GM18508 (cell line): ENCODE data around the gene LRRC42.
"Not testable (repeated sequence)": the region's sequence is repeated elsewhere in the genome, so short reads cannot be mapped to it uniquely, and the experiment has no call there.

Experiments
- ATAC-seq: cut with Tn5 transposase; IDR thresholded peaks from one replicate; pipeline ENCODE4 v1.9.1; 2021; ENCODE audit warnings: moderate number of reproducible peaks; ENCODE audit not compliant: insufficient read depth, unreplicated experiment

The LRRC42 gene

DNA sequence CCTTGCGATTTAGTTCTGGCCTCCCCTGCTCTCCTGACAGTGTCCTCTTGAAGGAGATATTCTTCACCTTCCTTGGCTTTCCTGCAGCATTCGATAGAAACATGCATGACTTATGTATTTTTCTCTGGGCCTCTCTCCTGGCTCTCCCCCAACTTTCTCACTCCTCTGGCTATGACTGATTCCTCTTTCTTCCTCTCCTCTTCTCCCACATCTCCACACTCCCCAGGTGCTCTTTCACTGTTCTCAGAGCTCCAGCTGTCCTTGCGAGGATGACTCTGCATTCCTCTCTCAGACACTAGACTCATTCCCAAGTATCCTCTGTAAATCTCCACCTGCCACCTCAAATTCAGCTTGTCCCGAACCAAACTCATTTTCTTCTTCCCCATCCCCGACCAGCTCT, 18.0 kb downstream of the LRRC42 start:
- no peak for ATAC-seq

DNA sequence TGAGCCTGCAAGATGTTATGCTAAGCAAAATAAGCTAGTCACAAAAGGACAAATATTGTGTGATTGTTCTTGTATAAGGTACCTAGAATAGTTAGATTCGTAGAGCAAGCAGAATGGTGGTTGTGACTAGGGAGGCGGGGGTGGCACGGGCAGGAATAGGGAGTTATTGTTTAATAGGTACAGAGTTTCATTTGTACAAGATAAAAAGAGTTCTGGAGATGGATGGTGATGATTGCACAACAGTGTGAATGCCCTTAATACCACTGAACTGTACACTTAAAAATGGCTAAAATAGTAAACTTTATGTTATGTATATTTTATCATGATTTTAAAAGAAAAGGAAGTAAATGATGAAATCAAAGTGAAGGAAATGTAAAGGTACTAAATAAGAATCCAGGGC, 20.6 kb downstream of the LRRC42 start:
- no peak for ATAC-seq

DNA sequence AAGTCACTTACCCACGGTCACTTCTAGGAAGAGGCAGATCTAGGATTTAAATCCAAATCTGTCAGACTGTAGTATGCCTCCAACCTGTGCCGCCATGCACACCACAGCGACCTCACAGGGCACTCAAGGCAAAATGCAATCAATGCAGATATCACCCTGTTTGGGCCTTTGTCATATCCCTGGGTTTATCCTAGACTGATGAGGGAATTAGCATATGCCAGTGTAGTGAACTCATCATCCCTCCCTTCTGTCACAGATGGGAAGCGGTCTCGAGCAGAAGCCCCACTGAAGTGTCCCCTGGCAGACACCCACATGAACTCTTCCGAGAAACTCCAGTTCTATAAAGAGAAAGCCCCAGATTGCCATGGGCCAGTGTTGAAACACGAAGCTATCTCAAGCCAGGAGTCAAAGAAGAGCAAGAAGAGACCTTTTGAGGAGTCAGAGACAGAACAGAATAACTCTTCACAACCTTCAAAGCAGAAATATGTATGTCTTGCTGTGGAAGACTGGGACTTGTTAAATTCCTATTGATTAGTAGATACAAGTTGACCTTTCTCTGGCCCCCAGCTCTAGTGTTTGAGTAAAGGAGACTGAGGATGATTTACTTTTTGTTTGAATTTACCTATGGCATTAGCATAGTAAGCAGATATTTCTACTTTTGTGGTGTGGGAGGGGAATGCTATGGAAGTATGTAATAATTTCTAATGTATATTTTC, 21.4 kb downstream of the LRRC42 start:
- ATAC-seq: no peak

DNA sequence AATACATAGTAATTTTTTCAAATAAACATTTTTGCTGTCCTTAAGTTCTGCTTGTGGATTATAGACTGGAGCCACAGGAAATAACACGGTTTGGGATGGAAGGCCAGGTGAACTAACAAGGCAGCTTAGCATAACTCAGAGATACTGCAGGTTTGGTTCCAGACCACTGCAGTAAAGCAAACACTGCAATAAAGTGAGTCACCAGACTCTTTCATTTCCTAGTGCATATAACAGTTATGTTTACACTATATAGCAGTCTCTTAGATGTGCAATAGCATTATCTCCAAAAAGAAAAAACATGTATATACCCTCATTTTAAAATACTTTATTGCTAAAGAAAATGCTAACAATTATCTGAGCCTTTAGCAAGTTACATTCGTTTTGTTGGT, 22.0 kb downstream of the LRRC42 start:
- ATAC-seq: no peak

DNA sequence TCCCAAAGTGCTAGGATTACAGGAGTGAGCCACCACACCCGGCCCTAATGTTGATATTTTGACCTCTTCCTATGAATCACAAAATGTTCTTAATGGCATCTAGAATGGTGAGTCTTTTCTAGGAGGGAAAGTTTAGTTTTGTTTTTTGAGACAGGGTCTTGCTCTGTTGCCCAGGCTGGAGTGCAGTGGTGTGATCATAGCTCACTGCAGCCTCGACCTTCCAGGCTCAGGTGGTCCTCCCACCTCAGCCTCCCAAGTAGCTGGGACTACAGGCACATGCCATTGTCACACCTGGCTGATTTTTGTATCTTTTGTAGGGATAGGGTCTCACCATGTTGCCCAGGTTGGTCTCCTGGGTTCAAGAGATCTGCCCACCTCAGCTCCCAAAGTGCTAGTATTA, 23.2 kb downstream of the LRRC42 start:
- ATAC-seq: not testable (repeated sequence)

DNA sequence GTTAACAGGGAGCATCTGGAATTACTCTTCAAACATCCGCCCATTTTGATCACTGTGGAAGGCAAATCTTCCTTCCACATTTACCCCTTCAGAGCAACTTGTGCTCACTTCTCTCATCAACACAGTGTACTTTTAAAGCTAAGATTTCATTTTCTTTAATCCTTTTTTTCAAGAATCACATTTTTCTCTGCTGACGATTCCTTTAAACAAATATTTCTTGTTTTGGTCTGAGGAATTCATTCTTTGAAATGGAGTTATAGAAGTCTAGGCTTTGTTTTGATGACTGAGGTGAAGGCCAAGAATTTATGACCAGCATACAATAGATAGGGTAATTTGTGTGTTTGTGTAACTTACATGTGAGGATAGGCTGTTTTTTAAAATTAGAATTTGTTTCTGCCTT, 25.6 kb downstream of the LRRC42 start:
- no peak for ATAC-seq

DNA sequence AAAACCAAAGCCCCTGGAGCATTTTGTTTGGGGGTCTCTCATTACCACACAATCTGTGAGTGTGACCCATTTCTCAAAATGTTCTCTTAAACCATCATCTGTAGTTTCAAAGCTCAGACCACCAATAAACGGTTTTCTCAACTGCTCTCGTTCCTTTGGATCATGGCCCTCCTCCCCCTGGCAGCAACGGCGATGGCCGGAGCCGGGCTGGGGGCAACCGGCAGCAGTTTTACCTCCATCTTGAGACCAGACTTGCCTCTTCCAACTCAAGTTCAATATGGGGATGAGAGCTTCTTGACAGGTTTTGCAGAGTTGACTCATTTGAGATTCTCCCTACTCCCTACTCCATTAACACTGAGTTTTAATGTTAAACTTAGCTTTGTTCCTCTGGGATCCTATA, 29.7 kb downstream of the LRRC42 start:
- no peak for ATAC-seq

DNA sequence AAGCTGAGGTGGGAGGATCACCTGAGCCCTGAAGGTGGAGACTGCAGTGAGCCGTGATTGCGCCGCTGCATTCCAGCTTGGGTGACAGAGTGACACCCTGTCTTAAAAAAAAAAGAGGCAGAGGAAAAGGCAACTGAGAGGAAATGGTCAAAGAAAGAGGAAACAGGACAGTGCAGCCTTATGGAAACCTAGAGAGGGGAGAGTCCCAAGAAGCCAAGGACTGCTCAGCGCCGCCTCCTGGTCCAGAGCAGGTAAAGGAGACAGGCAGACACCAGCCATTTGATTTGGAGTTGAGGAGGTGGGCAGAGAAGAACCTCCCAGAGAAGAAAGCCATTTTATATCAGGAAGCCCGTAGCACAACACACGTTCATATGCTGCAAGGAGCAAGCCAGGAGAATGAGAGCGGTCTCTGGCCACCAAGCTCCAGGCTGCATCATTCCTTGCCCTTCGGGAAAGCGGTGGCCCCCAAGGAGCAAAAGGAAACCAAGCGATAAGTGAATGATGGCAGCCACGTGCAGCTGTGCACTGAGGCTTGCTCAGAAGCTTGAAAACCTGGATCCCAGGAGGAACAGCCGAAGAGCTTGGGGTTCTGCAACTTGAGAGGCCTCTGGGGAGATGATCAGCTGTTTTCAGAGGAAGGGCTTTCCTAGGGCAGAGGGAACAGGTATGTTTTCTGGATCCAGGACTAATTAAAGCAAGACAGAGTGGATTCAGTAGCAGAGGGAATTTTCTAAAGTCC, 33.7 kb downstream of the LRRC42 start:
- no peak for ATAC-seq

DNA sequence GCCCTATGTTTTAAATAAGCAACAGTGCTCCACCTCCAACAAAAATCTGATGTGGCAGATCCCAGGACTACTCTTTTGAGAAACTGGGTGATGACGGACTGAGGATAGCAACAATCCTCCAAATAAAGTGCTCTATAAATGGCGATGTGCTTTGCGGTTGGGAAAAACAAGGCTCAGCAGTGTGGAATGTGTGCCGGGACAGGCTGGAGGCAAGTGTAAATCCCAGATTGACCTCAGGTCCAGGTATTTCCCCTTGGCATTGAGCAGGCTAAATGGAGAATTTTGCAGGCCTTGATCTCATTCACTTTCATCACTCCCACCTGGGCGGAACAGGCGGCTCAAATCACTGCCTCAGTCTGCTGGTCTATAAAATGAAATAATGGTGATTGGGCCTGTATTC, 35.1 kb downstream of the LRRC42 start:
- no peak for ATAC-seq

DNA sequence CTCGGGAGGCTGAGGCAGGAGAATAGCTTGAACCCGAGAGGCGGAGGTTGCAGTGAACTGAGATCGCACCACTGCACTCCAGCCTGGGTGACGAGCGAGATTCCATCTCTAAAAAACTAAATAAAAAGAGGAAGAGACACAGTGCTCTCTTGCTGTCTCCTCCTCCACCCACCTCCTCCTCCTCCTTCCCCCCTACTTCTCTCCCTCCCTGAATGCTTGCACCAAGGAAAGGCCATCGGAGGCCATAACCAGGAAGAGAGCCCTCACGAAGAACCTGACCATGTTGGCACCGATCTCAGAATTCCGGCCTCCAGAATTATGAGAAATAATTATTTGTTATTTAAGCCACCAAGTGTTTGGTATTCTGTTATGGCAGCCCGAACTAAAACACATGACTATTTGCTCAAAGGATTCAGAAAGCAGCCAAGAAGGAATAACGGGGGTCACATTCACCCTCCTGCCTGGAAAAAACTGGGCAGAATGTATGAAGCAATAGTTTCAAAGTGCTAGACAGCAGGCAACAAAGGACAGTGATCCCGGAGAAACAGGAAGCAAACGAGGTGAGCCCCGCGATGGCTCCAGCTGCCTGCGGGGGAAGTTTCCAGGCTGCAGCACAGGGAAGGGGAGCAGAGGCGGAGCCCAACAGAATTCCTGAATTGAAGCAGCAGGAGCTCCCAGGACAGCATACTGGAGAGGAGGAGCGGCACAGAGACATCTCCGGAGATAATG, 36.0 kb downstream of the LRRC42 start:
- ATAC-seq: no peak

DNA sequence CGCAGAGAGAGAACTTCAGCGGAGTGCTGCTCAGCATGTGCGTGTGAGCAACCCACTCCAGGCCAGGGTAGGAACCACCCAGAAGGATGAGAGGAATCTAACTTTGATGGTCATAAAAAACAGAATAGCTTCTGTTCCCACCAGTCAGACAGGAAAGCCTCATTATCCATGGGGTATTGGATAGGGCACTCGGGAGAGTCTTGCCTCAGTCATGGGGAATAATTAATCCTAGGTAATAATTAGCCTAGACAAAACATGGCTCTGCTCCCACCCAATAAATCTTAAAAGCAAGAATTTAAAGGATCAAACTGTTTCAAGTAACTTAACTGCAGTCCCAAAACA, 36.6 kb downstream of the LRRC42 start:
- no peak for ATAC-seq

DNA sequence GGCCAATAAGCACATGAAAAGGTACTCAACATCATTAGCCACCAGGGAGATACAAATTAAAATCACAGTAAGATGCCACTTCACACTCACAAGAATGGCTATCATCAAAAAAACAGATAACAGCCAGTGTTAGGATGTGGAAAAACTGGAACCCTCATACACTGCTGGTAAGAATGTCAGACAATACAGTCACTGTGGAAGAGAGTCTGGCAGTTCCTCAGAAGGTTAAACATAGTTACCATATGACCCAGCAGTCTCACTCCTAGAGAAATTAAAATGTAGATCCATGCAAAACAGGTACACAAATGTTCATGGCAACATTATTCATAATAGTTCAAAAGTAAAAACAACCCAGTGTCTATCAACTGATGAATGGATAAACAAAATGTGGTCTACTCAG, 38.6 kb downstream of the LRRC42 start:
- ATAC-seq: no peak

DNA sequence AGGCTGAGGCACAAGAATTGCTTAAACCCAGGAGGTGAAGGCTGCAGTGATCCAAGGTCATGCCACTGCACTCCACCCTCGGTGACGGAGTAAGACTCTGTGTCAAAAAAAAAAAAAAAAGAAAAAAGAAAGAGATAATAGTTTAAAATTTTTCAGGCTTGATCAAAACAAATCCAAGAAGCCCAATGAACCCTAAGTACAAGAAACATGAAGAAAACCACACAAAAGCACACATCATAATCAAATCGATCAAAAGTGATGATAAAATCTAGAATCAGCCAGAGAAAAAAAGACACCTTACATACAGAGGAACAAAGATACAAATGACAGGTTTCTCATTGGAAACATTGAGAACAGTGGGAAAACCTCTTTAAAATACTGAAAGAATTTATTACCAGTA, 40.3 kb downstream of the LRRC42 start:
- no peak for ATAC-seq

DNA sequence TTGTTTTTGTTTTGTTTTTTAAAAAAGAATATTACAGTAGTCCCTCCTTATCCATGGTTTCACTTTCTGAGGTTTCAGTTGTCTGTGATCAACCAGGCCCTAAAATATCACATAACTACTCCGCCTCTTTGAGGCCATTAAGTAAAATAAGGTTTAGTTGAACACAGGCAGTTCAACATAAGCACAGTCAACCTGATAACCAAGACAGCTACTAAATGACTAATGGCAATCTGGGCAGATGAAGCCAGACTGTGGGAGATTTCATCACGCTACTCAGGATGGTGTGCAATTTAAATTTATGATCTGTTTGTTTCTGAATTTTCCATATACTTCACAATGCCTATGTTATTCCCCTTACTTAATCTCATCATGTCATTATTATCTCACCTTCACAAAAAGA, 41.7 kb downstream of the LRRC42 start:
- ATAC-seq: no peak

DNA sequence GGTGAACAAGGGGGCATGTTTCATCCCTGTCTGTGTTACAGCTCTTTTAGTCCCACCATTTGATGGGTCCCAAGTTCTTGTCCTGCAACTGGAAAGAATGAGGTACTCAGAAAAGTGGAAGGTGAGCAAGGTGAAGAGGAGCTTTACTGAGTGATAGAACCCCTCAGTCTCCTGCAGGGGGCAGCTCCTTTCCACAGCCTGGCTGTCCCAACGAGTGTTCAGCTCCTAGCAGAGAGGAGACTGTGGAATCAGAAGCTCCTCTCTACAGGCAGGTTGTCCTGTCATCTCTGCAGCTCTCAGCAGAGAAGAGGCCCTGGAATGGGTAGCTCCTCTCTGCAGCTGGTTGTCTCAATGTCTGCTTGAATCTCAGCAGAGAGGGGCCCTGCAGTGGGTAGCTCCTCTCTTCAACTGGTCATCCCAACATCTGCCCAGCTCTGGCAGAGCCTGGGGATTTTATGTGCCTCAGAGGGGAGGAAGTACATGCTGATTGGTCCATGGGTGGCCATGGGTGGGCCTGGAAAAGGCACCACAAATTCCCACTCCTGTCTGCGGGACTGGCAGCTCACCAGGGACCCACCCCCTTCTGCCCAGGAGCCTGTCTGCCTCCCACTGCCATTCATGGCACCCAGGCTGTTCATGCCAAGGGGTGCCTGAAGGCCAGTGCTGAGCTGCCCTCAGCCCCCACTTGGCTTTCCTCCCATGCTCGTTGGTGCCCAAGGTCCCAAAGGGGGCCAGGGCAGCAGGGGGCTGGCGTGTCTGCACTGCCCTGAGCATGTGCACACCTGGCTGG, 46.1 kb downstream of the LRRC42 start:
- ATAC-seq: no peak

DNA sequence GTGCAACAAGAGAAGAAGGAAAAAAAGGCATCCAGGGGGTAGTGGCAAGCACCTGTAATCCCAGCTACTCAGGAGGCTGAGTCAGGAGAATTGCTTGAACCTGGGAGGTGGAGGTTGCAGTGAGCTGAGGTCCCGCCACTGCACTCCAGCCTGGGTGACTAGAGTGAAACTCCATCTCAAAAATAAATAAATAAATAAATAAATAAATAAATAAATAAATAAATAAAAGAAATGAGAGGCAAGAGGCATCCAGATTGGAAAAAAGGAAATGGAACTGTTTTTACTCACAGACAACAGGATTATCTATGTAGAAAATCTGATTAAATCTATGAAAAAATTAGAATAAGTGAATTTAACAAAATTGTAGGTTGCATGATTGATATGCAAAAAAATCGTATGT, 48.4 kb downstream of the LRRC42 start:
- not testable (repeated sequence) for ATAC-seq

DNA sequence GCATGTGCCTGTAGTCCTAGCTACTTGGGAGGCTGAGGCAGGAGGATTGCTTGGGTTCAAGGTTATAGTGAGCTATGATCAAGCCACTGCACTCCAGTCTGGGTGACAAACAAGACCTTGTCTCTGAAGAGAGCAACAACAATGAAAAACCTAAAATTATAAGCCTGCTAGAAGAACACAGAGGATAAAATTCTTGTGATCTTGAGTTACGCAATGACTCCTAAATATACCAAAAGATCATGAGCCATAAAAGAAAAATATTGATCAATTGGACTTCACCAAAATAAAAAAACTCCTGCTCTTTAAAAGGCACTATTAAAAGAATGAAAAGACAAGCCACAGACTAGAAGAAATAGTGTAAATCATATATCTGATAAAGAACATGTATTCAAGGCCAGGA, 49.5 kb downstream of the LRRC42 start:
- no peak for ATAC-seq

DNA sequence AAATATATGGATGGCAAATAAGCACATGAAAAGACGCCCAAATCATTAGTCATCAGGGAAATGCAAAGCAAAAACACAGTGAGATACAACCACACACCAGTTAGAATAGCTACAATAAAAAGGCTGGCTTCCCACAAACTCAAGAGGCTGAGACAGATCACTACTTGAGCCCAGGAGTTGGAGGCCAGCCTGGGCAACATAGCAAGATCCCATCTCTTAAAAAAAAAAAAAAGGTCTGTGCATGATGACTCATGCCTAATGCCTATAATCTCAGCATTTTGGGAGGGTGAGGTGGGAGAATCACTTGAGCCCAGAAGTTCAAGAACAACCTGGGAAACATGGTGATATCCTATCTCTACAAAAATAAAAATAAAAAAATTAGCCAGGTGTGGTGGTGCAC, 52.1 kb downstream of the LRRC42 start:
- ATAC-seq: no peak

DNA sequence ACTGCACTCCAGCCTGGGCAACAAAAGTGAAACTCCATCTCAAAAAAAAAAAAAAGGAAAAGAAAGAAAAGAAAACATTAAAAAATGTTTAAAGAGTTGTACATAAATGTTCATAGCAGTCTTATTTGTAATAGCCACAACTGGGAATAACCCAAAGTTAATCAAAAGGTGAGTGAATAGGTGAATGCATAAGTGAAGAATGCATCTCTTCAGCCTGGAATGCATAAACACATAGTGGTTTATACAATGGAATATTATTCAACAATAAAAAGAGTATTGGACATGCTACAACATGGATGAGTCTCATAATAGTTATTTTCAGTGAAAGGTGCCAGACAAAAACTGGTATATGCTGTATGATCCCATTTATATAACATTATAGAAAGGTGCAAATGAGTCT, 53.8 kb downstream of the LRRC42 start:
- ATAC-seq: no peak

DNA sequence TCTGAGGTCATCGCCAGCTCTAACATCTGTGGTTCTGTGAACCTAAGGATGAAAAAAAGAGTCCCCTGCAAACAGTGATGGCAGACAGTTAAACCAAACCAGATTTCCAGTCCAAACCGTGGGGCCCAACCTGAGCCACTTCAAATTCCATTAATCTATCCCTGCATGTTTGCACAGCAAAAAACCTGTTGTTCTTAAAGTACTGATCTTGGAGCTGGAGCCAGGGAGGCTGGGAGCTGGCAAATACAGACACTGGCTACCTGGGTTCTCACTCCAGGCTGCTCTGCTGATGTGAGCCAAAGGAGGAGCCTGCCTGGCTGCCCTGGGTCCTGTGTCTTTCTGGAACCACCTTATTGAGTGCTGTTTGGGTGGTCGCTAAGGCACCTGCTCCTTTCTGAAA, 55.4 kb downstream of the LRRC42 start:
- ATAC-seq: no peak
